HPDE6-E6E7 (cell line): ENCODE measurements around the gene TALDO1.

Source experiments
- DNase-seq: peaks from one replicate; pipeline ENCODE4 v3.0.0; 2011; ENCODE audit warnings: missing footprints; ENCODE audit errors: extremely low spot score

The TALDO1 gene

DNA sequence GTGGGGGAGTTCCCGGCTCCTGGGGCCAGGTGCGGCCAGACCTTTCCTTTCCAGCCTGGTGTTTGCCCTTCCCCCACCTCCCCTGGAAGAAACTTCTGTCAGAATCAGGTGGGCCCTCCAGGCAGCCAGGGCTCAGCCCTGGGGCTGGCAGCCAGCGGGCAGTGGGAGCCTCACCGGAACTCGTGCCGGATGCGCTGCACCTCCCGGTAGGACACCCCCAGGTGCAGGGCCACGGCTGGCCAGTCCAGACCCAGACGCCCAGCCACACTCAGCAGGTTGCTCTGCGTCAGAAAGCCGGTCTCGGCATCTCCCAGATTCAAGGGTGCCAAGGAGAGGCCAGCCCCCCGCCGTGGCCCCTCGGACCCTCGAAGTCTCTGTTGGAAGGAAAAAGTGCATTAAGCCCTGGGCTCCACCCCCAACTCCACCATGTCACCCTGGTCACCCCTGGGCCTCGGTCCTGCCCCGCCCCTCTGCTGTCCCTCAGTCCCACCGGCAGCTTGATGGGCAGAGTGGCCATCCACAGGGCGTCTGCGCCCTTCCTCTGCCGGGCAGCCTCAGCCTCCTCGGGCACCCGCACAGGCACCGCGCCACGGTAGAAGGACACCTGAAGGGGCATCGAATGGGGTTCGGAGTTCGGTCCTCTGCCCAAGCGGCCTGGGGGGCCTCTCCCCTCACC is 52.5 kb downstream of the TALDO1 start:
- DNase-seq: no peak

DNA sequence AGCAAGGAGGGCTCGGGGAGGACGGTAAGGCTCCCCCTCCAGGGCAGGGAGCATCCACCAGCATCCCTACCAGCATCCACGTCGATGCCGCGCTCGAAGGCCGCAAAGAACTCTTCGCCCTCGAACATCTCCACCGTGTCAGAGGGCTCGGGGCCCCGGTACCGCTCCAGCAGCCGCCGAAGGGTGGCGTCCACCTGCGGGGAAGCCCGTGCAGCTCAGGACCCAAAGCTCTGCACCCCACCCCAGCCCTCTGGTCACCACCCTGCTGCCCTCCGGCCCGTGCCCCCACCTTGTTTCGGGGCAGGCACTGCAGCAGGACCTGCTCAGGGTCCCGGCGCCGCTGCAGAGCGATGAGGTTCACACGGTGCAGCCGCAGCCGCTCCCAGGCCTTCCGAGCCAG is 53.2 kb downstream of the TALDO1 start:
- DNase-seq: no peak

GRCh38 chr11:801097-801780 is 54.0 kb downstream of the TALDO1 start:
- no peak for DNase-seq

DNA sequence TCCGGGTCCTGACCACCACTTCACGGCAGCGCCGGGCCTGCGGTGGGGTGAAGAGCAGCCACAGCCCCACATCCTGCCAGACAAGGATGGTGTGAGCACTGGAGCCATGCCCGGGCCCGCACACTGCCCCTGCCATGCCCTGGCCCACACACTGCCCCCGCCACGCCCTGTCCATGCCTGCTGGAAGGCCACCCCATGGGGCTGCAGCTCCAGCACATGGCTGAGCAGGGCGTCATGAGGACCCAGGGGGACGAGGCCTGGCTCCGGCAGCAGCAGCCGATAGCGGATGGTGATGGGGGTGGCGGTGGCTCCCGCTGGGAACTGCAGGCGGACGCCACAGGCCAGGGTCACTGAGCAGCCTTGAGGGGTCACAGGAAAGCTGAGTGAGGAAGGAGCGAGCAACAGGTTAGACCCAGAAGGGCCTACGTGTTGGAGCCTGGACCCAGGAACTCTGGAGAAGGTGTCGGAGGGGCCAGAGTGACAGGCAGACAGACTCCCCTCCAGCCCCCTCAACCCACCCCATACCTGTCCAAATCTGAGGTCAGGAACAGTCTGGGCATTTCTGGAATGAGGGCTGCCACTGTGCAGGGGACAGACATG is 54.9 kb downstream of the TALDO1 start:
- DNase-seq: no peak

- DNase-seq: no peak
Observed at GRCh38 chr11:802693-803466, 55.6 kb downstream of the TALDO1 start.

DNA sequence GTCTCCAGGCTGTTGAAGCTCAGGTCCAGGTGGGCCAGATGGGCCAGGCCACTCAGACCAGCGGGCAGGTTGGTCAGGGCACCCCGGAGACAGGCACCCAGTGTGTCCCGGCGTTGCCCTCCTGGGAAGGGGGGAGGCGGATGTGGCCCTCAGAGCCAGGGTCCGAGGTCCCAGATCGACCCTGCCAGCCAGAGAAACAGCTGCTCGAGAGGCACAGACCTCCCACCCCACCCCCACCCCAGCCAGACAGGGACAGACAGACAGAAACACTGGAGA is 56.1 kb downstream of the TALDO1 start:
- DNase-seq: no peak

- DNase-seq: no peak
Observed at GRCh38 chr11:803770-804598, 56.7 kb downstream of the TALDO1 start.

- DNase-seq: no peak
Observed at GRCh38 chr11:804599-804964, 57.3 kb downstream of the TALDO1 start.

DNA sequence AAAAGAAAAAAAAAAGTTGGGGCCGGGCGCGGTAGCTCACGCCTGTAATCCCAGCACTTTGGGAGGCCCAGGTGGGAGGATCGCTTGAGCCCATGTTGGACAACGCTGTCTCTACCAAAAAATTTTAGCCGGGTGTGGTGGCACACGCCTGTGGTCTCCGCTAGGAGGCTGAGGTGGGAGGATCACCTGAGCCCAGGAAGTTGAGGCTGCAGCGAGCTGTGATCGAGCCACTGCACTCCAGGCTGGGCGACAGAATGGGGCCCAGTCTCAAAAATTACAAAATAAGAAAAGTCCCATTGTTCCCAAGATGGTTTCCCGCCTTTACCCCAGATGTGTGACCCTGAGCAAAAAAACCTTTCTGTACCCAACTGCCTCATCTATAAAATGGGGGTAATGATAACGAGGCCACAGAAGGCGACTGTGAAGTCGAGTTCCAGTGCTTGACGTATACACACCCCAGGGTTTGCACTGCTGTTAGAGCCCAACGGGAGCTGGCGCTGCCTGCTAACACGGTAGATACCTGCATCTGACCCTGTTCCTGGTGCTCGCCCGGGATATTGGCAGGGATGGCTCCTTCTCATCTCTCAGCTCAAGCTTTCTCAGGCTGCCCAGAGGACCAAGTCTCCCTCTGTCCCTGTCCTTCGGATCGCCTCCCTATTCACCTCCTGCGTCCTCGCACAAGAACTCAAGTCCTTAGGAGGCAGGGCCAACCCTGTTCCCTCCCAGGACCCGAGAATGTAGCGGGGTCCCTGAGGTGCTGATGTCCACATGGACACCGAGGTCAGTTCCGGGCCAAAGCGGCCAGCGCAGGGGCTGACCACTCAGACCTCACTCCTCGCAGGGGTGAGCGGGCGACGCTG is 61.4 kb downstream of the TALDO1 start:
- no peak for DNase-seq

DNA sequence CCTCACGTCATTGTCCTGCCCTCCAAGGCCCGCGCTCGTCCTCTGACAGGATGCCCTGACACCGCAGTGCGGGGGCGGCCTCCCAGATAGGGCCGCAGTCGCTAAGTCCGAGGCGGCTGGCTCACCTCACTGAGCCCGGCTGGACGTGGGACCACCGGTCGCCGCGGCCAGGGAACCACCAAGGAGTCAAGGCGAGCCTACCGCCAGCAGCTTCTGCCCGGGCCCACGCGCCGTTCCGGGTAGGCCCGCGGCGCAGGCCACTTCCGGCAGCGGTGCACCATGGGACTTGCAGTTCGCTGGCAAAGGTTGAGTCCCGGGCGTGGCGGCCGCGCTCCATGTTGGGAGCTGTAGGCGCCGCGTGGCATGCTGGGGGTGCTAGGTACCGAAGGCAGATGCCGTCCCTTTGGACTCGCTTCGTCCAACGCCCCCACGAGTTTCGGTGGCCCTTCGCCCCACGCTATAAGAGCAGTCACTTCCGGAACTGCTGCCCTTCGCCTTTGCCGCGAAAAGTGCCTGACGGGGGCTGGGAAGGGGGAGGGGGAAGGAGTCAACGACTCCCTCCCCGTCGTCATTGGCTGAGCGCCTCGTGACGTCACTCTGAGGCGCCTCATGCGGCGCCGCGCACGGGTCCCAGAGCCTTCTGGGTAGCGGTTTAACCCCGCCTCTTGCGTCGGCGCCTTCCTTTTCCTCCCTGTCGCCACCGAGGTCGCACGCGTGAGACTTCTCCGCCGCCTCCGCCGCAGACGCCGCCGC is 62.2 kb downstream of the TALDO1 start, which contains the start of gene RPLP2:
RPLP2 (plus strand) TSS at position 681 of the 753 bp plus-strand sequence. CDS start 268 bp downstream, outside the sequence.
- peak; percentile 87 for DNase-seq

DNA sequence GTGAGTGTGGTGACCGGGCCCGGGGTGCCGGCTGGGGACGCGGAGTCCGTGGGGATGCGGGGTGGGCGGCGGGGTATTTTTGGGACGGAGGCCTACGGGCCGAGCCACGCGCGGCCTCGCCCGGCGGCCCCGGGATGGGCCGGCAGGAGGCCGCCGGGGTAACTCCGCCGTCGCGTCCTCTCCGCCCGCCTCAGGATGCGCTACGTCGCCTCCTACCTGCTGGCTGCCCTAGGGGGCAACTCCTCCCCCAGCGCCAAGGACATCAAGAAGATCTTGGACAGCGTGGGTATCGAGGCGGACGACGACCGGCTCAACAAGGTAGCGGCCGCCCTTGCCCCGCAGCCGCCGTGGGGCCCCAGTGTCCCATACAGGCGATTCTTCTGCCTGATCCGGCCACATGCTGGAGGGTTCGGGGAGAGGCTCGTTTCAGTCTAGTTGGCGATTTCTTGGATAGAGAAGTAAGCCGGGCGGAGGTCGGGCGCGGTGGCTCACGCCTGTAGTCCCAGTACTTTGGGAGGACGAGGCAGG is 62.8 kb downstream of the TALDO1 start:
- DNase-seq: no peak

DNA sequence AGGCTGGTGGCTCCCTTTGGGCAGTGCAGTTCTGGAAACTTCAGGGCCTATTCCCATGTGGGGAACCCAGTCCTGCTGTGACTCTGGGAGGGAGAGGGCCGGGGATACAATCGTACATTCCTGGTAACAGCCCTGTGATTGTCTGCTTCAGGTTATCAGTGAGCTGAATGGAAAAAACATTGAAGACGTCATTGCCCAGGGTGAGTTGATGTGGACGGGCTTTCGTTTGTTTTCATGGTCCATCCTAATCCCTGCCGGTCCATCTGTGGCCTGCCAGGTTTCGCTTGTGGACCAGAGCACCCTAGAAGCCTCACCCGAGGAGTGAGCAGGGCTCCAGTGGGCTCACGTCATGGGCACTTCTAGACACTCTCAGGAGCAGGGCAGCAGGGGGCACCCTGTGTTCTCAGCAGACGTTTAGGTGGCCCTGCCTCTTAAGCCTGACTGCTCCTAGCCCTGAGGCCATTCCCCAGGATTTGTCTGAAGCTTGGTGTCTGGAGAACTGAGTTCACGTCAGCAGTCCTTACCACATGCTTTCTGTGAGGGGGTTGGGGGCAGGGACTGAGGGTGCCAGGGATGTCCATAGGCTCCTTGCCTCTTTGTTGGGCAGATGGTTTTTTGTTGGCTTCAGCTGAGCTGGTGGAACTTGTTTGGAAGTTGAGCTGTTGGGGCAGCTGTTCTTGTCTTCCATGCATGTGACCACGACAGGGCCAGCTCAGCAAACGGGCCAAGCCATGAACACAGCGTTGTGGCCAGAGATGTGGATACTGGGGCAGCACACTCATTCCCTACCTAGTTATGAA is 64.4 kb downstream of the TALDO1 start:
- DNase-seq: no peak

DNA sequence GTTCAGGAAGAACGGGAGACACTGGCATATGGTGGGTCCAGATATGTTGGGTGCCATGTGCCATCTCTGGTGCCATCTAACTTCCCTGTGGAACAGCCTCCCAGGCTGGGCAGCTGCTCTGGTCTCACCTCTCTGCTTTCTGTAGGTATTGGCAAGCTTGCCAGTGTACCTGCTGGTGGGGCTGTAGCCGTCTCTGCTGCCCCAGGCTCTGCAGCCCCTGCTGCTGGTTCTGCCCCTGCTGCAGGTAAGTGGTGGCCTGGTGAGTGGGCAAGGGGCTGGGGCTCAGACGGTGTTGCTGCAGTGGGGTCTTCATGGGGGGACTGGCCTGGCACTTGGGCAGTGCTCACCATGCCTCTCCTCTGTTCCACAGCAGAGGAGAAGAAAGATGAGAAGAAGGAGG is 65.1 kb downstream of the TALDO1 start:
- DNase-seq: no peak

DNA sequence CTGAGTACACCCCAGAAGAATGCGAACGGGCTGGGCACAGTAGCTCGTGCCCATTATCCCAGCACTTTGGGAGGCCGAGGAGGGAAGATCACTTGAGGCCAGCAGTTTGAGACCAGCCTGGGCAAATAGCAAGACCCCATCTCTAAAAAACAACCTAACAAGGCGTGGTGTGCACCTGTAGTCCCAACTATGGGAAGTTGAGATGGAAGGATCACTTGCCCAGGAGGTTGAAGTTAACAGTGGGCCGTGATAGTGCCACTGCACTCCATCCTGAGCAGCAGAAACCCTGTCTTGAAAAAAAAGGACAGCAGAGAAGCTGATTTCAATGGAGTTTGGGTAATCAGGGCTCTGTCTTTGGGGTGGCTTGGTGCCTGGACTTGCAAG is 65.8 kb downstream of the TALDO1 start:
- DNase-seq: no peak

- no peak for DNase-seq
Observed at GRCh38 chr11:813456-814096, 66.3 kb downstream of the TALDO1 start.
